Stimulated activated CD4-positive, alpha-beta T cell treated with anti-CD3 and anti-CD28 coated beads, TNF-alpha, amount 100 ng/mL, for 1 hour (primary cell): ENCODE data around the gene NOS3.

ENCODE experiments used
- DNase-seq, 3 donors: peaks; one replicate each; pipeline ENCODE4 v3.0.0-alpha.2; 2020; ENCODE audit warnings: low read depth in 3 of 3, low spot score in 1 of 3

Gene NOS3

DNA sequence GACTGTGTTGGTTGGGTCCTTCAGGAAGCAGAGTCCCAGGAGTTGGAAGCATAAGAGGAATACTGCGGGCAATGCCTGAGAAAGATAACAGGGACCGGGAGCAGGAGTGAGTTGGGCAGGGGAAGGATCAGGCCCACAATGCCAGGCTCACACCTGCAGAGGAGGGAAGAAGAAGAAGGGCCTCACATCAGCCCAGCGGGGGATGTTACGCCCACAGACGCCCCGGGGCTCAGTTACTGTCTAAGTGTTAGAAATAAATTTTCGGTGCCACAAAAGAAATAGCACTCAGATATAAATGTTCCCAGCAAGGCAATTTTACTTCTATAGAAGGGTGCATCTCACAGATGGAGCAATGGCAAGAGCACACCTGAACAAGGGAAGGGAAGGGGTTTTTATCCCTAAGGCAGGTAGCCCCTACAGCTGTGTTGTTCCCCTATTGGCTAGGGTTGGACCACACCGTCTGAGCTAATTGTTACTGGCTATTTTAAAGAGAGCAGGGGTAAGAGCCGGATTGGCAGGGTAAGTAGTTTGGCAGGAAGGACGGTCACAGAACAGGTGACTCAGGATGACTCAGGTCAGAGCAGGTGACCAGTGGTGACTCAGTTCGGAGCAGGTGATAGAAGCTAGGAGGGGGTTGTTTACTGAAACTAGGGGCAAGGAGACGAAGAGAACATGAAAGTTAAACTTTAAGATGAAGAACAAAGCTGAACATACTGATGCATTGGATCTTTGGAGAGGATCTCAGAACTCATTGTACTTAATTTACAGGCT is at the start of gene NOS3:
Gene NOS3, plus strand, starts transcription at position 602 of the 771 bp plus-strand sequence. CDS start 2,787 bp downstream, outside the sequence.
- DNase-seq, result no peak

DNA sequence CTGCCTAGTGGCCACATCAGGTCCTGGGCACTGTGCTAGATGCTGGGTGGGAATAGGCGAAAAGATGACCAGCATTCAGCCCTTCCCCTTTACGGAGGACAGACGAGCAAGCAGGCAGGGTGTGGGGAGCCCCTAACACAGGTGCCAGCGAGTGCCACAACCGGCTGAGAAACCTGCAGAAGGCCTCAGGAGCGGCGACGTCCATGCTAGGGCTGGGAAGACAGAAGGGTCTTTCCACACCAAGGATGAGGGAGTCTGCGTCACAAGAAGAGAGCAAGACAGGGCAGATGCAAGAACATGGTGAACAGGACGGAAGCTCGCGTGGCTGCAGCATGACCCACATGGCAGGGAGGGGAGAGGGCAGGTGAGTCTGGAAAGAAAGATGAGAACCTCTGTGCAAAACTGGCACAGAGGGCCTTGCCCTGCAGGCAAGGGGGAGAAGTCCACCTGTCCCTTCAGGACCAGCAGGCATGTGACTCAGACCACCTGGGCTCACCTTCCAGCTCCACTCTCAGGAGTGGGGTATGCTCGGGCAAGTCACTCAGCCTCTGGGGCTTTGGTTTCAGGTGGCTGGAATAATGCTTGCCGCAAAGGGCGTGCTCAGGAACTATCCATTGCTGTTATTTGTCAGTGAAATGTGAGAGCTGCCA is 49.3 kb upstream of the NOS3 start:
- DNase-seq, result no peak

DNA sequence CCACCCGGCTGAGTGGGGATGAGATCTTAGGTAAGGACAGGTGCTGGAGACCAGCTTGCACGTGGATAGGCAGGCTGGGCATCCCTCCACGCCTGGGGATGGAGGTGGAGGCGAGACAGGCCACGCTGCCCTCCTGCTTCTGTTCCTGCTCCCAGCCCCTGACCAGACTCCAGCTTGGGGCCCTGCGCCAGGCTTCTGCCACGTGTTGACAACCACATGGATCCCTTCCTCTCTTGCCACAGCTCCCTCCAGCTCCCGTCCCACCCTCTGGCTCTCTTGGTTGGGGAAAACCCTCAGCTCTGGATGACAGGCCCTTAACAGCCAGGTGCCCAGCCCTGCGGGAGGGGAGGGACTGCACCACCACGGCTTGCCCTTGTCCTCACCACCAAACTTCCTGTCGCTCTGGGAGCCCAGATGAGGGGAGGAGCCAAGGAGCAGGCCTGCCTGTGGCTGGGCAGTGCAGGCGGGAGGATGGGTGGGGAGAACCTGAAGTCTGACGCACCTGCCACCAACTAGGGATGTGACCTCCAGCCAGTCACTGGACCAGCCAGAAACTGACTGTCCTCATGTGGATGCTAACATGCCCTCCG is 48.7 kb upstream of the NOS3 start:
- peak in 2 of 3 donors; percentile 5 to 12 for DNase-seq

DNA sequence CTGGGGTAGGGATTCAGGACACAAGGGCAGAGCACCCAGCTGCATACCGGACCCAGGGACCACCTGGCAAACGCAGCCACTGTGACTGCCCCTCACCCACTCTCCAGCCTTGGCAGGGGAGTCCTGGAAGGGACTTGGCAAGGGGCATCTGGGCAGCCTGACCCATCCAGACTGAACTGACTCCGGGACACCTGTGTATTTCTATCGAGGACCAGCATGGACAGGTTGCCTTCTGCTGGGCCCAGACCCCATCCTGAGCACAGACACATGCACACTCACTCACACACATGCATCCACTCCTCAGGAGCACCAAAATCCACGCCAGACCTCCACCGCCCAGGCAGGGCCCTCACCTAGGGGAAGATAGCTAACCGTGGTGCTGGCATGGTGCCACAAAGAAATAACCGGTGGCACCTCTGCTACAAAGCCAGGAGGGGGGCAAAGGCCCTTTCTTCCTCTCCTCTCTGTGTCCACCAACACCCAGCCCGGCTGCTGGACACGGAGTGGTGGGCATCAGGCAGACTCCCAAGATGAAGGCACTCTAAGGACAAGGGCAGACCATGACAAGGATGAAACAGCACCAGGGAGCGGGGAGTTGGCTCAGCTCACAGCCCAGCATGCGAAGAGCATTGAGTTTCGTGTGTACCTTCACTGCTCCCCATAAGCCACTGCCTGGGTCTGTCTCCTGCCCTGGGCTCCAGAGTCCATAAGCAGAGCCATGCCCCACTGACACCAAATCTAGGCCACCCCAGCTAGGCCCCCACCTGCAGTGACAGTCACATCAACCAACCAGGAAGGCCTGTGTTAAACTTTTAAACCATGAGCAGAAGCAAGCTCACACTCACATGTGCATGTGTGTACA is 48.0 kb upstream of the NOS3 start:
- DNase-seq, result no peak

DNA sequence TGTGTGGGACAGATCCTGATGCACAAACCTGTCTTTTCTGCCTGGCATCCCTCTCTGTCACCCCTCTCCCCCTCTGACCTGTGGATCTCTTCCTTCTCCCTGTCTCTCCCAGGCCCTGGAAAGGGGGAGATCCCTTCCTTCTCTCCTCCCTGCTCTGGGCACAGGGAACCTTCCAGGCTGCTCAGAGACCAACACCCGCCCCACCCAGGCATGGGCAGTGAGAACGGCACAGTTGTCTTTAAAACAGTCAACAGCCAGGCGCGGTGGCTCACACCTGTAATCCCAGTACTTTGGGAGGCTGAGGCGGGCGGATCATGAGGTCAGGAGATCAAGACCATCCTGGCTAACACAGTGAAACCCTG is 47.4 kb upstream of the NOS3 start:
- no peak for DNase-seq

DNA sequence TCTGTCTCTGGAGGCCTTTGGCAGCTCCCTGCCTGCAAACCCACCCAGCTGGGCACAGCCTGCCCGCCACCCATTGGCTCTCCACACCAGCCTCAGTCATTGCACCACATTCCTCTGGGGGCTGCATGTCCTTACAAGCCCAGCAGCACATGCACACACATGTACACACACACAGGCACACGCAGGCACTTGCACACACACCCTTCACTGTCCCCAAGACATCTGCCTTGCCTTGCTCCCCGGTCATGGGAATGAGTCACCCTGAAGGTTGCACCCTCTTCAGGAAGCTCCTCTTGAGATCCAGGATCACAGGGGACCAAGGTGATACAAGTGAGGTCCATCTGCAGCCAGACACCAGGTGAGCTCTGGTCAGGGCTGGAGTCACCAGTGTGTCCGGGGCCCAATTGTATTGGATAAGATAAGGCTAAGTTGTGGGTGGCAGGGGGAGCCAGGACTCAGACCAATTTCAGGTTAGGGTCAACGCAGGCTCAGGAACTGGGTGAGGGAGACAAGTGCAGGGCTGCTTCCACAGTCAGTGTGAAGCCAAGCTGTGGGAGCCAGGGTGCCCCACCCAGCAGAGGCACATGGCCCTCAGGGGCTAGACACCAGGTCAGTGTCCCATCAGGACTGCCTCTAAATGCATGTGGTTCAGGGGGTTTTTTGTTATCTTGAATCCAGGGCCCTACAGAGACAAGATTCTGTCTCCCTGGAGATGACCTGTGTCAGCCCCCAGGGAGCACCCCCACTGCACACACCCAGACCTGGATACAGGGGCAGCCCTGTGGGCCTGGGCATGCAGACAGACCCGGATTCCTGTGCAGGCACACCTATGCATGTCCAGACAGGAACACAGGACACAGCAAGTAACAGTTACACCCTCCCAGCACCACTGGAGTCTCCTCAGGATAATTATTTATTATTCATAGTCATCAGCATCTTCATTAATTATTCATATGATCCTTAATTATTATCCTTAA is 46.5 kb upstream of the NOS3 start:
- DNase-seq, result no peak

DNA sequence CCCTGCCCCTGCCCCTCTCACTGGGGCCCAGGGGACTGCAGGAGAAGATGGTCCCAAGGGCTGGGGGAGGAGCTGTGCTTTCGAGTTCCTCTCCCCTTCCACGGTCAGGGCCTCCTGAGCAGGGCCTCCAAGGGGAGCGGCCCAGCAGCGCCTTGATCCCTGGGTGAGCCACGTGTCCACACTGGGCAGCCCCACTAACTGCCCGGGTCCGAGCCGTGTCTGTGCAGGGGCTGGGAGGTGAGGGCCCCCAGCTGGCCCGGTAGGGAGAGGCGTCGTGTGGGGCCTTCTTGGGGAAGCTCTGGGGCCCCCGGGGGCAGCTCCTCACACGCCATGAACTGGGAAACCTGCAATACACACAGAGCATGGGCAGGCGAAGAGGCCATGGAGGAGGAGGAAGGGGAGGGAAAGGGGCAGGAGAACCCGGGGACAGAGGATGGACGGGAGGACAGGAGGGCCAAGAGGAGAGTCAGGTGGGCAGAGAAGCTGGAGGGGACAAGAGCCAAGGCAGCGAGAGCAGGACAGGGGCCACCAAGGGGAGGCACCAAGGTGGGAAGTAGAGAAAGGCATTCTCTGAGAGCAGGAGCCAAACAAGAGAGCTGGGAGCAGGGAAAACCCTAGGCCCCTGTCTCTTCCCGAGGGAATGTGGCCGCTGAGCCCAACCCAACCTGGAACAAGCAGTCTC is 45.5 kb upstream of the NOS3 start:
- no peak for DNase-seq

DNA sequence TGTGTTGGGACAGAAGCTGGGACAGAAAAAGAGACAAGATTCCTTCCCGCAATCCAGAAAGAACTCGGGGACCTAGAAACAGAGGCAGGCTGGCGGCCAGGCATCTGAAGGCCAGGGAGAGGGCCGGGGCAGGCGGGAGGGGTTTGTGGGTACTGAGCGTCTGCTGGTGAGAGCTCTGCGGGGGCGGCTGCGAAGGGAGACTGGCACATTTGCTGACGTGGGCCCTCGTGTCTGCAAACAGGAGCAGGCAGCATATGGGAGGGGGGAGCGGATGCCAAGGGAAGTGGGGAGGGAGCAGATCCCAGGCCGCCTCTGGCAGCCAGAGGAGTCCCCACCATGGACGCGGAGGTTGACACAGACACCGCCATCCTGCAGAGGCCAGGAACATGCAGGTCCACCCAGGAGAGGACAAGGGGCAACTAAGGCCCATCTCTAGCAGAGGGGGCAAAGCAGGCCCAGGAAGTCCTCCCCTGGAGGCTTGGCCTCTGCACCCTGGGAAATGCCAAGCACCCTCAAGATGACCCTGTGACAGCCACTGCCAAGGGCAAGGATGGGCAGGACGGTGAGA is 44.9 kb upstream of the NOS3 start:
- no peak for DNase-seq

DNA sequence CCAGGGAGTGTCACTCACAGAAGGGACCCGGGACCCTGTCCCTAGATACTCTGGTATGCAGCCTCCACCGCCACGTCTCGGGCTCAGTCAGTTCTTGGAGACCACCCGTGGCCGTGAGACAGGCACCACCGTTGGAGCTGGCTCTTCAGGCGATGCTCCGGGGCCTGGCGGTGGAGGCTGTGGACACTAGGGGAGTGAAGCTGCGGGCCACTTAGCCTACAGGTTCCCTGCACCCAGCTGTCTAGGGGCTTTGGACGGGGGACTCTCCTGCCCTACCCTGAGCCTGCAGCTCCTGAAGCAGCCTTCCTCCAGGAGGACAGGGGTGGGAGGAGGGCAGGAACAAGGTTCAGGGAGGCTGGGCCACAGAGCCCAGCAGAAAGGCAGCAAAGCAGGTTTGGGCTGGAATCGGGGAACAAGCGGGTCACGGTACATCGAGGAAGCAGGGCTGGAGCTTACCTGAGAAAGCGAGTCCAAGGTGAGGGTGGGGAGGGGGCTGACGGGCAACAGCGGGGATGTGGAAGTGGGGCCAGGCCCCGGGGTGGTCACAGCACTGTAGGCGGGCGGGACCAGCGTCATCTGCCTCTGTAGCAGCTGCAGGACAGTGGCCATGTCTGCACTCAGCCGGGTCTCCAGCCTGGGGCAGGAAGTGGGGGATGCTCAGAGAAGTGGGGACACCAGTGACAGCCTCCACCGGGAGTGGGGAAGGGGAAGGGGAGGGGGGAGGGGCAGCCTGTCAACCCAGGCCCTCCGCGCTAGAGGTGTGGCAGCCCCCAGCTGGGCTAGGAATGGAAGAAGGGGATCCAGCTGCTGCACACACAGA is 44.2 kb upstream of the NOS3 start:
- DNase-seq, result no peak

DNA sequence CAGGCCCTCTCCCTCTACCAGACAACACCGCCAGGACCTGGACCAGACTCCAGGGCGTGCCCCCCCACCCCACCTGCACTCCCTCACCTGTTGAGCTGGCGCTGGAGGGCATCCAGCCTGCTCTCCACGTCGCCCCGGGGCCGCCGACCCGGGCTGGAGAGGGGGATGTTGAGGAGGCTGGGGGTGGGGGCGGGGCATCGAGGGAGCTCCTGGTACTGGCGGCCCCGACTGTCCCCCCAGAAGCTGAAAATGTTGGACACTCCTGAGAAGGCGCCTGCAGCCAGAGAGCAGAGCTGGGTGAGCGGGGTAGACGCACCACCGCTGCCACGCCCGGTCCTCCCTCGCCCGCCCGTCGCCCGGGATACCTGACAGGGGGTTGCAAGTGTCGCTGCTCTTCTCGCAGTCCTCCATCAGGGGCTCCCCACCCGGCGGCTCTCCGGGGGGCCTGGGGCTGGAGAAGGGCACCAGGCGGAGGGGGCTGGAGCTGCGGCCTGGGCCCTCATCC is 43.5 kb upstream of the NOS3 start:
- DNase-seq, result no peak

DNA sequence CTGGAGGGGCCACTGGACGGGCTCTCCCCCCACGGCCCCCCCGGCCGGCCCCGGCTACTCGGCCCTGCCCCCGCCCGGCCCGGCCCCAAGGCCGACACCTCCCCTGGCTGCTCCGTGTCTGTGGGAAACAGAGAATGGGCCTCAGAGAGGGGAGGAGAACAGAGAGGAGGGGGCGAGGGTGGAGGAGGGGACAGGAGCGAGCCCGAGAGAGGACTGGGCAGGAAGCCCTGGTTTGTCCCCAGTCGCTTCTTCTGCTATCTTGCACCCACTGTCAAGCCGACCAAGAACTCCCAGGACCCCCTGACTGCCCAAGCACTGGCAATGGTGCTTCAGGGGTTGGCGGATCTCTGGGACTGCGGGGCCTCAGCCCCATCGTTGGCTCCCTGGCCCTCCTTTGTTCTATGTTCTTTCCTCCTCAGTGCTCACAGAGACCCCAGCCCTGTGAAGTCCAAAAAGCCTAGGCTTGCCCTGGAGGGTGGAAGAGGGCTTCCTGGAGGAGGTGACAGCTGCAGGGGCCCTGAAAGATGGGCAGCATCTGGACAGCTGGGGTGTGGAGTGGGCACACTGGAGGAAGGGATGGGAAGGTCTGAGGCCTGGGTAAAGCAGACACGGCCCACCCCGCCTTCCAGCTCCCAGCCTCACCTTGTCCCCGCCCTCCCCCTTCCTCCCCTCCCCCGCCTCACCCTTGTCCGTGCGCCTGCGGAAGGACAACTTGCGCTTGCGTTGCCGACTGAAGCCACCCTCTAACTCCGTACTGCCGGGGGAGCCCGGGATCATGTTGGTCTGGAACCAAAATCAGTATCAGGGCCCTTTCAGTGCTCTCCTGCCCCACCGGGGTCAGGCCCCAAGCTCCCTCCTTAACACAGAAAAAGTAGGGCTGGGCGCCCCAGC is 42.8 kb upstream of the NOS3 start:
- no peak for DNase-seq

DNA sequence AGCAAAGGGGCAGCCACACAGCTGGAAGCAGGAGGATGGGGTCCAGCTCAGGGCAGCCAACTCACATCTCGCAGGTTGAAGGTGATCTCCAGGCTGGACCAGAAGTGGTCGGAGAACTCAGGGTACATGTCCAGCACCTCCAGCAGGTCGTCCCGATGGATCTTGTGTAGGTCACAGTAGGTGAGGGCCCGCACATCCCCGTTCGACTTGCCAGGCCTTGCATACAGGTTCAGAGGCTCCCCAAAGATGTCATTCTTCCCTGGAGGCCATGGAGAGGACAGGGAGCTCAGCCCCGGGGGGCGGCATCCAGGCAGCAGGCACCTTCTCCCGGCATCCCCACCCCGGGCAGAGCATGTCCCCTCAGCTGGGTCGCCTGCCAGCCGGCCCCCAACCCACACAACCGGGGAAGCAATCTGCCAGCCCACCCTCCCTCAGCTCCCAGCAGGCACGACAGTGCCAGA is 42.0 kb upstream of the NOS3 start:
- DNase-seq, result no peak

DNA sequence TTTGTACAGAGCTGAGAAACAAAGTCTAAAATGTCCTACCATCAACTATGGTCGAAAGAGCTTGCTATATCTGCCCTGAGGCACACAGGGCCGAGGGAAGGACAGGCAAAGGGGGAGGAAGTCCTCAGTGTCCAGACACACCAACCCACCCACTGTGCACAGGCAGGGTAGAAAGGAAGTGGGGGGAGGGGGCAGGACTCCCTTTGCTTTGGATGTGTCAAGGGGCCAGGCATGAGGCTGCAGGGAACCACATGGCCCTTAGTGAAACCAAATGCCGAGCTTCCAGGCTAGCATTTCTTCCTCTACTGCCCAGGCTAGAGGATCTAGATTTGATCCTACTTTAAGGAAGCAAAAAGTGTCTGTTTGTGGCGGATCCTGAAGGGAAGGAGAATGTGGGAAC is 41.3 kb upstream of the NOS3 start:
- no peak for DNase-seq

DNA sequence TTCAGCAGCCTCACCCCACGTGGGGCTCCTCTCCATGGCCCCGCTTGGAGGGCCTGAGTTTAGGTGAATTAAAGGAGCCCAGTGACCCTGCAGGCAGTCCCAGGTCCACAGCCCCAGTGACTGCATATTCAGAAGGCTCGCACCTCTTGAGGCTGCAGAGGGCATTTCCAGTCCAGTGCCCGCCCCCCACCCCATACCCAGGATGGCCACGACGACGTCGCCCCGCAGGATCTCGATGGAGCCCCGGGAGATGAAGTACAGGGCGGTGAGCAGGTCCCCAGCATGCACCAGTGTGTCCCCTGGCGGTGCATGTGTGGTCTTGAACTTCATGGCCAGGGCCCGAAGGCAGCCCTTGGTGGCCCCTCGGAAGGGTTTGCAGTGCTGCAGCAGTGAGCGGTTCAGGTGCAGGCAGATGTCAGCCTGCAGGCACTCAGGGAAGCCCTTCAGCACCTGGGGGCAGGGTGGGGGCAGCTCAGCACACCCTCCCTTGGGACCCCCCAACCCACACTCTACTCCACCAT is 40.8 kb upstream of the NOS3 start:
- no peak for DNase-seq

DNA sequence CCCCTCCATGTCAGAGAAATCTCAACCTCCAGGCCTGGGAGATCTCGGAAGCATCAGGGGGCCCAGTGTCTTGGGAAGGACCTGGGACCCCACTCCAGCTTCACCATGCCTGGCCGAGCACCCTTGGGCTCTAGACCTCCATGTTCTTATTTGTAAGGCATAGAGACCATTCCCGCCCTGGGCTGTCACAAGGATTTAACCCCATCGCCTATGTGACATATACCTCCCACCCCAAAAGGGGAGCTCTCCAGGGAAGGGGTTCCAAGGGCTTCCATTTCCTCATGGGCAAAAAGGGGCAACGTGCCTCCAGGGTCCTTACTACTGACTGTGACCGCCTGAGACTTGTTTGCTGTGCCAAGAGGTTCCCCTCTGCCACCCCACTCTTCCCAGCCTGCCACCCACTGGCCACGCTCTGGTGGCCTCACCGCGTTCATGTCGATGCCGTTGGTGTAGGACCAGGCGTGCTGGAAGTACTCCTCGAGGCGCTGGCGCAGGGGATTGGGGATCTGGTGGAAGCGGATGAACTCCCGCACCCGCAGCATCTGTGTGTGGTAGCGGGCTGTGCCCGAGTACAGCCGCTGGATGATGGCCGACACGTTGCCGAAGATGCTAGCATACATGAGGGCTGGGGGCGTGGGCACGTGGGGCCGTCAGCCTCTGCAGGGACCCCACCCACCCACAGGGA is 40.2 kb upstream of the NOS3 start:
- no peak for DNase-seq

DNA sequence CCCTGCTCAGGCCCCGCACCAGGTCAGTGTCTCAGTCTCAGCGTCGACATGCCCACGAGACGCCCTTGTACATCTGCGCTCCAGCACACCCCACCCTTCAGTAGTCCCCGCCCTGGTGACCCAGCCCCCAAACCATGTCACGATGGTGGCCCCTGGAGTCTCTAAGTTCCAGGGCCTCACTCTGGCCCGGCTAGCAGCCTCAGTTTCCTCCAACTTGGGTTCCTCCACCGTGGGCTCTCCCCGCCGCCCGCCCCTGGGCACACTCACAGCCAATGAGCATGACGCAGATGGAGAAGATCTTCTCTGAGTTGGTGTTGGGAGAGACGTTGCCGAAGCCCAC is 39.7 kb upstream of the NOS3 start:
- no peak for DNase-seq

DNA sequence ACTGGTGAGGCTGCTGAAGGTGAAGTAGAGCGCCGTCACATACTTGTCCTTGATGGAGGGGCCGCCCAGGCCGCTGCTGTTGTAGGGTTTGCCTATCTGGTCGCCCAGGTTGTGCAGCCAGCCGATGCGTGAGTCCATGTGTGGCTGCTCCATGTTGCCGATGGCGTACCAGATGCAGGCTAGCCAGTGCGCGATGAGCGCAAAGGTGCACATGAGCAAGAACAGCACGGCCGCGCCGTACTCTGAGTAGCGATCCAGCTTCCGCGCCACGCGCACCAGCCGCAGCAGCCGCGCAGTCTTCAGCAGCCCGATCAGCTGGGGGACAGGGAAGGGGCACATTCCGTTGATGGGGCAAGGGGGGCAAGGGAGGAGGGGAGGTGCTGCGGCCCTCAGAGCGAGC is 39.3 kb upstream of the NOS3 start:
- no peak for DNase-seq
